ENCODE data around the gene KHNYN. TPM values are rescaled to one million over a fixed set of nuclear protein-coding genes. Genes with fewer than 3 reads are reported as not detected.

KHNYN gene
- total and polyA plus RNA-seq, 2 experiments from 2014 or later = 2.7 to 28.1 TPM

DNA sequence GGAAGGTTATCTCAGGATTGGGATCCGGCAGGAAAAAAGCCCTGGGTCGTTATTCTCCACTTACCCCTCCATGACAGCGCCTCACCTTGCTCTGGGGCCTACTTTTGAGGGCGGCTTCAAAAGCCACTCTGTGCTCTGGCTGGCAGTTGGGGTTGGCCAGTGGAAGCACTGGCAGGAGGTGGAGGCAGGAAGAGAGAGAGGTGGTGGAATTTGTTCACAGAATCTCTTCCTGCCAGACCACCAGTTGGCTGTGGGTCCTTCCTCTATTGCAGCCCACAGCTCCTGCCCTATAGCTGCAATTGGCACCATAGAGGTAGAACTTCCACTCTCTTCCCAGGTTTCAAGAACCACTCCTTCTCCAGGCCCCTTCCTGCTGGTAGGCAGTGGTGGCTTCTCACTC is 45.5 kb downstream of the KHNYN start:
- Mint-ChIP-seq H3K4me3 (no peak overlapping the region), H3K36me3 (ENCODE audit: low read depth) (peaks cover 21% of the 10 kb centered on the region), H3K27ac (no peak overlapping the region), H3K9me3 (peaks cover 23% of the 10 kb centered on the region), H3K4me1 (peaks cover 2% of the 10 kb centered on the region; the same call in 2 of the 3 replicates), H3K27me3 (ENCODE audit: insufficient read depth, low read depth, poor library complexity) (peaks cover 3% of the 10 kb centered on the region)
- Histone ChIP-seq H2AFZ (no peak overlapping the region), H3K4me1 (ENCODE audit: insufficient read depth) (no peaks in the 10 kb centered on the region), H3K27ac (ENCODE audit: low read depth) (no peak overlapping the region), H3K27me3 (ENCODE audit: insufficient read depth) (no peaks in the 10 kb centered on the region), H3F3A (replicated peaks; ENCODE audit: low read depth) (no peaks in the 10 kb centered on the region), H3K9me2 (ENCODE audit: insufficient read depth) (peaks cover 10% of the 10 kb centered on the region; the same call in 1 of the 2 replicates), H3K36me3 (ENCODE audit: insufficient read depth) (no peaks in the 10 kb centered on the region; the same call in 1 of the 2 replicates), H3K4me3 (no peak overlapping the region), H4K20me1 (replicated peaks; ENCODE audit: insufficient read depth) (no peaks in the 10 kb centered on the region), H3K4me2 (no peak overlapping the region), H3K79me2 (replicated peaks; ENCODE audit: insufficient read depth) (no peaks in the 10 kb centered on the region; the same call in 1 of the 2 replicates)
- ATAC-seq (no peak), DNase-seq (ENCODE audit: low spot score) (no peak)
- TF ChIP-seq, protein P1, sequence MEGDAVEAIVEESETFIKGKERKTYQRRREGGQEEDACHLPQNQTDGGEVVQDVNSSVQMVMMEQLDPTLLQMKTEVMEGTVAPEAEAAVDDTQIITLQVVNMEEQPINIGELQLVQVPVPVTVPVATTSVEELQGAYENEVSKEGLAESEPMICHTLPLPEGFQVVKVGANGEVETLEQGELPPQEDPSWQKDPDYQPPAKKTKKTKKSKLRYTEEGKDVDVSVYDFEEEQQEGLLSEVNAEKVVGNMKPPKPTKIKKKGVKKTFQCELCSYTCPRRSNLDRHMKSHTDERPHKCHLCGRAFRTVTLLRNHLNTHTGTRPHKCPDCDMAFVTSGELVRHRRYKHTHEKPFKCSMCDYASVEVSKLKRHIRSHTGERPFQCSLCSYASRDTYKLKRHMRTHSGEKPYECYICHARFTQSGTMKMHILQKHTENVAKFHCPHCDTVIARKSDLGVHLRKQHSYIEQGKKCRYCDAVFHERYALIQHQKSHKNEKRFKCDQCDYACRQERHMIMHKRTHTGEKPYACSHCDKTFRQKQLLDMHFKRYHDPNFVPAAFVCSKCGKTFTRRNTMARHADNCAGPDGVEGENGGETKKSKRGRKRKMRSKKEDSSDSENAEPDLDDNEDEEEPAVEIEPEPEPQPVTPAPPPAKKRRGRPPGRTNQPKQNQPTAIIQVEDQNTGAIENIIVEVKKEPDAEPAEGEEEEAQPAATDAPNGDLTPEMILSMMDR (conservative IDR thresholded peaks at IDR 0.05; ENCODE audit: low read depth in 2 of 2) = no peak
- TF ChIP-seq, protein P2, sequence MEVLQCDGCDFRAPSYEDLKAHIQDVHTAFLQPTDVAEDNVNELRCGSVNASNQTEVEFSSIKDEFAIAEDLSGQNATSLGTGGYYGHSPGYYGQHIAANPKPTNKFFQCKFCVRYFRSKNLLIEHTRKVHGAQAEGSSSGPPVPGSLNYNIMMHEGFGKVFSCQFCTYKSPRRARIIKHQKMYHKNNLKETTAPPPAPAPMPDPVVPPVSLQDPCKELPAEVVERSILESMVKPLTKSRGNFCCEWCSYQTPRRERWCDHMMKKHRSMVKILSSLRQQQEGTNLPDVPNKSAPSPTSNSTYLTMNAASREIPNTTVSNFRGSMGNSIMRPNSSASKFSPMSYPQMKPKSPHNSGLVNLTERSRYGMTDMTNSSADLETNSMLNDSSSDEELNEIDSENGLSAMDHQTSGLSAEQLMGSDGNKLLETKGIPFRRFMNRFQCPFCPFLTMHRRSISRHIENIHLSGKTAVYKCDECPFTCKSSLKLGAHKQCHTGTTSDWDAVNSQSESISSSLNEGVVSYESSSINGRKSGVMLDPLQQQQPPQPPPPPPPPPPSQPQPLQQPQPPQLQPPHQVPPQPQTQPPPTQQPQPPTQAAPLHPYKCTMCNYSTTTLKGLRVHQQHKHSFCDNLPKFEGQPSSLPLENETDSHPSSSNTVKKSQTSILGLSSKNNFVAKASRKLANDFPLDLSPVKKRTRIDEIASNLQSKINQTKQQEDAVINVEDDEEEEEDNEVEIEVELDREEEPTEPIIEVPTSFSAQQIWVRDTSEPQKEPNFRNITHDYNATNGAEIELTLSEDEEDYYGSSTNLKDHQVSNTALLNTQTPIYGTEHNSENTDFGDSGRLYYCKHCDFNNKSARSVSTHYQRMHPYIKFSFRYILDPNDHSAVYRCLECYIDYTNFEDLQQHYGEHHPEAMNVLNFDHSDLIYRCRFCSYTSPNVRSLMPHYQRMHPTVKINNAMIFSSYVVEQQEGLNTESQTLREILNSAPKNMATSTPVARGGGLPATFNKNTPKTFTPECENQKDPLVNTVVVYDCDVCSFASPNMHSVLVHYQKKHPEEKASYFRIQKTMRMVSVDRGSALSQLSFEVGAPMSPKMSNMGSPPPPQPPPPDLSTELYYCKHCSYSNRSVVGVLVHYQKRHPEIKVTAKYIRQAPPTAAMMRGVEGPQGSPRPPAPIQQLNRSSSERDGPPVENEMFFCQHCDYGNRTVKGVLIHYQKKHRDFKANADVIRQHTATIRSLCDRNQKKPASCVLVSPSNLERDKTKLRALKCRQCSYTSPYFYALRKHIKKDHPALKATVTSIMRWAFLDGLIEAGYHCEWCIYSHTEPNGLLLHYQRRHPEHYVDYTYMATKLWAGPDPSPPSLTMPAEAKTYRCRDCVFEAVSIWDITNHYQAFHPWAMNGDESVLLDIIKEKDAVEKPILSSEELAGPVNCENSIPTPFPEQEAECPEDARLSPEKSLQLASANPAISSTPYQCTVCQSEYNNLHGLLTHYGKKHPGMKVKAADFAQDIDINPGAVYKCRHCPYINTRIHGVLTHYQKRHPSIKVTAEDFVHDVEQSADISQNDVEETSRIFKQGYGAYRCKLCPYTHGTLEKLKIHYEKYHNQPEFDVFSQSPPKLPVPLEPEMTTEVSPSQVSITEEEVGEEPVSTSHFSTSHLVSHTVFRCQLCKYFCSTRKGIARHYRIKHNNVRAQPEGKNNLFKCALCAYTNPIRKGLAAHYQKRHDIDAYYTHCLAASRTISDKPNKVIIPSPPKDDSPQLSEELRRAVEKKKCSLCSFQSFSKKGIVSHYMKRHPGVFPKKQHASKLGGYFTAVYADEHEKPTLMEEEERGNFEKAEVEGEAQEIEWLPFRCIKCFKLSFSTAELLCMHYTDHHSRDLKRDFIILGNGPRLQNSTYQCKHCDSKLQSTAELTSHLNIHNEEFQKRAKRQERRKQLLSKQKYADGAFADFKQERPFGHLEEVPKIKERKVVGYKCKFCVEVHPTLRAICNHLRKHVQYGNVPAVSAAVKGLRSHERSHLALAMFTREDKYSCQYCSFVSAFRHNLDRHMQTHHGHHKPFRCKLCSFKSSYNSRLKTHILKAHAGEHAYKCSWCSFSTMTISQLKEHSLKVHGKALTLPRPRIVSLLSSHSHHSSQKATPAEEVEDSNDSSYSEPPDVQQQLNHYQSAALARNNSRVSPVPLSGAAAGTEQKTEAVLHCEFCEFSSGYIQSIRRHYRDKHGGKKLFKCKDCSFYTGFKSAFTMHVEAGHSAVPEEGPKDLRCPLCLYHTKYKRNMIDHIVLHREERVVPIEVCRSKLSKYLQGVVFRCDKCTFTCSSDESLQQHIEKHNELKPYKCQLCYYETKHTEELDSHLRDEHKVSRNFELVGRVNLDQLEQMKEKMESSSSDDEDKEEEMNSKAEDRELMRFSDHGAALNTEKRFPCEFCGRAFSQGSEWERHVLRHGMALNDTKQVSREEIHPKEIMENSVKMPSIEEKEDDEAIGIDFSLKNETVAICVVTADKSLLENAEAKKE (CRISPR knock-in tag; IDR thresholded peaks at IDR 0.05) = no peak
- TF ChIP-seq, protein P3, sequence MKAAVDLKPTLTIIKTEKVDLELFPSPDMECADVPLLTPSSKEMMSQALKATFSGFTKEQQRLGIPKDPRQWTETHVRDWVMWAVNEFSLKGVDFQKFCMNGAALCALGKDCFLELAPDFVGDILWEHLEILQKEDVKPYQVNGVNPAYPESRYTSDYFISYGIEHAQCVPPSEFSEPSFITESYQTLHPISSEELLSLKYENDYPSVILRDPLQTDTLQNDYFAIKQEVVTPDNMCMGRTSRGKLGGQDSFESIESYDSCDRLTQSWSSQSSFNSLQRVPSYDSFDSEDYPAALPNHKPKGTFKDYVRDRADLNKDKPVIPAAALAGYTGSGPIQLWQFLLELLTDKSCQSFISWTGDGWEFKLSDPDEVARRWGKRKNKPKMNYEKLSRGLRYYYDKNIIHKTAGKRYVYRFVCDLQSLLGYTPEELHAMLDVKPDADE (IDR thresholded peaks at IDR 0.05) = no peak
- TF ChIP-seq STAT1 (IDR thresholded peaks at IDR 0.05; ENCODE audit: unreplicated experiment) = no peak
- TF ChIP-seq EZH2phosphoT487 (IDR thresholded peaks at IDR 0.05; ENCODE audit: unreplicated experiment) = no peak
- no peak for TF ChIP-seq ZNF331 (CRISPR knock-in tag; IDR thresholded peaks at IDR 0.05; ENCODE audit: low read depth)
- TF ChIP-seq, protein P4, sequence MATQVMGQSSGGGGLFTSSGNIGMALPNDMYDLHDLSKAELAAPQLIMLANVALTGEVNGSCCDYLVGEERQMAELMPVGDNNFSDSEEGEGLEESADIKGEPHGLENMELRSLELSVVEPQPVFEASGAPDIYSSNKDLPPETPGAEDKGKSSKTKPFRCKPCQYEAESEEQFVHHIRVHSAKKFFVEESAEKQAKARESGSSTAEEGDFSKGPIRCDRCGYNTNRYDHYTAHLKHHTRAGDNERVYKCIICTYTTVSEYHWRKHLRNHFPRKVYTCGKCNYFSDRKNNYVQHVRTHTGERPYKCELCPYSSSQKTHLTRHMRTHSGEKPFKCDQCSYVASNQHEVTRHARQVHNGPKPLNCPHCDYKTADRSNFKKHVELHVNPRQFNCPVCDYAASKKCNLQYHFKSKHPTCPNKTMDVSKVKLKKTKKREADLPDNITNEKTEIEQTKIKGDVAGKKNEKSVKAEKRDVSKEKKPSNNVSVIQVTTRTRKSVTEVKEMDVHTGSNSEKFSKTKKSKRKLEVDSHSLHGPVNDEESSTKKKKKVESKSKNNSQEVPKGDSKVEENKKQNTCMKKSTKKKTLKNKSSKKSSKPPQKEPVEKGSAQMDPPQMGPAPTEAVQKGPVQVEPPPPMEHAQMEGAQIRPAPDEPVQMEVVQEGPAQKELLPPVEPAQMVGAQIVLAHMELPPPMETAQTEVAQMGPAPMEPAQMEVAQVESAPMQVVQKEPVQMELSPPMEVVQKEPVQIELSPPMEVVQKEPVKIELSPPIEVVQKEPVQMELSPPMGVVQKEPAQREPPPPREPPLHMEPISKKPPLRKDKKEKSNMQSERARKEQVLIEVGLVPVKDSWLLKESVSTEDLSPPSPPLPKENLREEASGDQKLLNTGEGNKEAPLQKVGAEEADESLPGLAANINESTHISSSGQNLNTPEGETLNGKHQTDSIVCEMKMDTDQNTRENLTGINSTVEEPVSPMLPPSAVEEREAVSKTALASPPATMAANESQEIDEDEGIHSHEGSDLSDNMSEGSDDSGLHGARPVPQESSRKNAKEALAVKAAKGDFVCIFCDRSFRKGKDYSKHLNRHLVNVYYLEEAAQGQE (IDR thresholded peaks at IDR 0.05; ENCODE audit: unreplicated experiment) = no peak
- TF ChIP-seq CREB1 (CRISPR knock-in tag; IDR thresholded peaks at IDR 0.05; ENCODE audit: low read depth) = no peak
- no peak for TF ChIP-seq POLR2AphosphoS5 (IDR thresholded peaks at IDR 0.05; ENCODE audit: low read depth)
- no peak for TF ChIP-seq JUNB (IDR thresholded peaks at IDR 0.05; ENCODE audit: unreplicated experiment)
- no peak for TF ChIP-seq ZNF114 (CRISPR knock-in tag; IDR thresholded peaks at IDR 0.05)
- no peak for TF ChIP-seq EZH2 (IDR thresholded peaks at IDR 0.05; ENCODE audit: low read depth, unreplicated experiment)
- no peak for TF ChIP-seq NANOG (IDR thresholded peaks at IDR 0.05; ENCODE audit: borderline replicate concordance)
